ENCODE data around the gene C1orf50. TPM values are rescaled to one million over a fixed set of nuclear protein-coding genes. Genes with fewer than 3 reads are reported as not detected.

Gene C1orf50
- total and polyA plus RNA-seq, 2 donors (not counting 3 experiments of a cell fraction or from before 2014, with no cell fraction given): 4.8 to 7.4 TPM

- Histone ChIP-seq H3K9me1 (replicated peaks; ENCODE audit: control insufficient read depth, extremely low read depth, insufficient read depth, low read length) (no peaks in the 10 kb centered on the region), H4K20me1 (replicated peaks; ENCODE audit: control insufficient read depth, extremely low read depth, insufficient read depth, low read length) (no peaks in the 10 kb centered on the region), H3K4me1 (ENCODE audit: control insufficient read depth, extremely low read depth, insufficient read depth, low read length) (no peaks in the 10 kb centered on the region), H3K9ac (replicated peaks; ENCODE audit: extremely low read depth, insufficient read depth, low read length) (no peak overlapping the region), H3K4me3 (replicated peaks in 1 of 3; ENCODE audit: insufficient read depth in 1 of 3, low read depth in 1 of 3, low read length in 3 of 3) (no peak overlapping the region), H2AFZ (ENCODE audit: low read depth, low read length) (no peak overlapping the region), H3K36me3 (ENCODE audit: control insufficient read depth in 2 of 2, extremely low read depth in 1 of 2, insufficient read depth in 2 of 2, low read length in 2 of 2) (no peaks in the 10 kb centered on the region), H3K4me2 (ENCODE audit: insufficient read depth, low read length) (no peak overlapping the region), H3K79me2 (ENCODE audit: control insufficient read depth, insufficient read depth, low read length) (no peaks in the 10 kb centered on the region), H3K27ac (ENCODE audit: insufficient read depth, low read depth, low read length) (no peak overlapping the region), H3K27me3 (ENCODE audit: control insufficient read depth in 2 of 2, insufficient read depth in 2 of 2, low read length in 2 of 2) (no peaks in the 10 kb centered on the region), H3K9me3 (replicated peaks; ENCODE audit: control insufficient read depth, insufficient read depth, low read length) (no peaks in the 10 kb centered on the region)
- no peak for TF ChIP-seq POLR2AphosphoS5 (IDR thresholded peaks at IDR 0.05; ENCODE audit: insufficient read depth, low read depth, low read length)
- TF ChIP-seq MYC (IDR thresholded peaks at IDR 0.05; ENCODE audit: low read depth, low read length): no peak
- TF ChIP-seq JUN (IDR thresholded peaks at IDR 0.05; ENCODE audit: borderline replicate concordance, insufficient read depth, insufficient read length, low read depth): no peak
- TF ChIP-seq POLR2A (IDR thresholded peaks at IDR 0.05; ENCODE audit: low read depth, low read length): no peak
- TF ChIP-seq CTCF (IDR thresholded peaks at IDR 0.05; ENCODE audit: extremely low read depth in 1 of 2, insufficient read depth in 1 of 2, low read depth in 1 of 2, low read length in 2 of 2): no peak
- TF ChIP-seq EZH2 (IDR thresholded peaks at IDR 0.05; ENCODE audit: borderline replicate concordance, low read depth, low read length, severe bottlenecking): no peak
- no peak for TF ChIP-seq MAX (IDR thresholded peaks at IDR 0.05; ENCODE audit: insufficient read depth, insufficient read length)
- no peak for TF ChIP-seq FOS (IDR thresholded peaks at IDR 0.05; ENCODE audit: borderline replicate concordance, insufficient read depth, low read length)
- TF ChIP-seq GATA2 (IDR thresholded peaks at IDR 0.05; ENCODE audit: insufficient read depth, insufficient read length, low read depth, low read length): no peak
- FAIRE-seq (no peak), DNase-seq (ENCODE audit: low read depth, low spot score) (no peak)
- ChIA-PET POLR2A (no interaction called here), CTCF (interaction anchor here (1.0 to 3.4 kb wide), 3 partner anchors 10 to 159 kb away, joined by 5 to 12 read pairs (median 7); no protein-coding TSS in a partner anchor)
- intact Hi-C loops (cut with micrococcal nuclease): no loop called here
- dilution Hi-C loops (cut with MboI; ENCODE audit: extremely low pct_ligation_motif_present, low sequenced_read_pairs): no loop called here
- BruUV-seq (replicated peaks): no TSS peak
These were observed 30.4 kb upstream of the C1orf50 start for GRCh38 chr1:42736571-42737200.

All from endothelial cell of umbilical vein (primary cell).